Heart left ventricle (tissue), 13 donors: Measurements from ENCODE around the gene NHSL2.

Experiments used
- POLR2A ChIP-seq, 2 donors: fragments of 450-650 bp; IDR thresholded peaks; one replicate each; pipeline ENCODE4 v1.6.1; 2017; ENCODE audit warnings: antibody characterized with exemption in 2 of 2, mild to moderate bottlenecking in 2 of 2, moderate library complexity in 2 of 2
- TF ChIP-seq, protein P1 (sequence below), 12 donors: fragments of 200-600 bp; sonication (generic) in 4 of 12; IDR thresholded peaks; one replicate each; pipeline versions ENCODE4 v1.5.0 to v1.8.0; 2018 to 2022; ENCODE audit warnings: antibody characterized with exemption in 12 of 12, mild to moderate bottlenecking in 5 of 12
- donor health status: ischemic (EF 13 %, LVEDD 7.1; RV severe dilation, severe dysfunction).
- donor health status: DM: no; HTN: yes; CAD: no.
- donor health status: DM: no; HTN: no; CAD: no.
- donor health status: ischemic (EF 25% LVEDD 6.9; RV normal size, moderate dysfunction).
- donor health status: ischemic (EF 25% LVEDD 5.7; RV mildly dilated, moderate dysfunction).
- donor health status: ischemic (EF 35%, LVEDD 5.7; RV mildly dilated, moderate dysfunction).
- donor health status: nonischemic (EF 11% LVEDD 7.7; RV severe dilation, severe dysfunction).
- donor health status: DM: yes; HTN: yes; CAD: no.
- donor health status: PGD.
- donor health status: ischemic (EF 29% LVEDD 5.4; RV normal size, mild dysfunction).
- donor health status: nonischemic (EF 23%, LVEDD 6.1; RV moderate dilation, normal function).

DNA sequence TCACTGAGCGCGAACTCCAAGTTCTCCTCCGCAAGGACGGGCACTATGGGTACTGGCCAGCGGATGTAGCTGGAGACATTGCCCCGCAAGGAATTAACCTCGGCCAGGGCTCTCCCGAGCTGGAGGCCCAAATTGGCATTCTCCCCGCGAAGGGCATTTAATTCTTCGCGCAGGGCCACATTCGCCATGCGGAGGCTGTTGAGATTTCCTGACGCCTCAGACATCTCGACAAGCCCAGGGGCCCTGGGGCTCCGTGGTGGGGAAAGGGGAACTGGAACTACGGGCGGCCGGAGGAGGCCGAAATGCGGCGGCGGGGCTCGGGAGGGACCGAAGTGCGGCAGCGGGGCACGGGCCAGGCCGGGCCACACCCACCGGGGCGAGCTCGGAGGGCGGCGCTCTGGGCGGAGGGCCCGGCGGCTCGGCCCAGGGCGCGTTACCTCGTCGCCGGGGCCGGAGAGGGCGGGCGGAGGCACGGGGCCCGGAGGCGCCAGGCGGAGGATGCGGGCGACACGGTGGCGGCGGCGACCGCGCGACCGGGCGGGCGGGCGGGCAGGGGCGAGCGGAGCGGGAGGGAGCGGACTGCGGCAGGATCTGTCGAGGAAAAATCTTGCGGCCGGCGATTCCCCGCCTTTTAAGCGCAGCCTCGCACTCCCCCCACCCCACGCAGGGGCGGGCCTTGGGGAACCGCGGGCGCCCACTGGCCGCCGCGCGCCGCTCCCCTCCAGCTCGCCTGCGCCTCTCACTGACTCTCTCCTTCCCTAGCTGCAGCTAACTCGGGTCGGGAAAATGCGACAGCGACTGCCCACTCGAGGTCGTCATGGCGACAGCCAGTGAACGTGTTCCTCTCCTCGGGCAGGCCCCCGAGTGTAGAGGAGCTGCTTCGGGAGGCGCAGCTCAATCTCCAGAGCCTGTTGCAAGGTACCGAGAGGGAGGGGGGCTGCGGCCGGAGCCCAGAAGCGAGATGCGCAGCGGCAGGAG, 221.0 kb downstream of the NHSL2 start, which contains the start of gene RTL5:
- TF ChIP-seq POLR2A (IDR thresholded peaks at IDR 0.05): peak in 1 of 2 donors; percentile 34
- TF ChIP-seq, protein P1, sequence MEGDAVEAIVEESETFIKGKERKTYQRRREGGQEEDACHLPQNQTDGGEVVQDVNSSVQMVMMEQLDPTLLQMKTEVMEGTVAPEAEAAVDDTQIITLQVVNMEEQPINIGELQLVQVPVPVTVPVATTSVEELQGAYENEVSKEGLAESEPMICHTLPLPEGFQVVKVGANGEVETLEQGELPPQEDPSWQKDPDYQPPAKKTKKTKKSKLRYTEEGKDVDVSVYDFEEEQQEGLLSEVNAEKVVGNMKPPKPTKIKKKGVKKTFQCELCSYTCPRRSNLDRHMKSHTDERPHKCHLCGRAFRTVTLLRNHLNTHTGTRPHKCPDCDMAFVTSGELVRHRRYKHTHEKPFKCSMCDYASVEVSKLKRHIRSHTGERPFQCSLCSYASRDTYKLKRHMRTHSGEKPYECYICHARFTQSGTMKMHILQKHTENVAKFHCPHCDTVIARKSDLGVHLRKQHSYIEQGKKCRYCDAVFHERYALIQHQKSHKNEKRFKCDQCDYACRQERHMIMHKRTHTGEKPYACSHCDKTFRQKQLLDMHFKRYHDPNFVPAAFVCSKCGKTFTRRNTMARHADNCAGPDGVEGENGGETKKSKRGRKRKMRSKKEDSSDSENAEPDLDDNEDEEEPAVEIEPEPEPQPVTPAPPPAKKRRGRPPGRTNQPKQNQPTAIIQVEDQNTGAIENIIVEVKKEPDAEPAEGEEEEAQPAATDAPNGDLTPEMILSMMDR (IDR thresholded peaks at IDR 0.05): peak in 3 of 12 donors; percentile 11 to 33 (median 26)
